A549 (cell line): Measurements from ENCODE around the gene NUP88. TPM values are rescaled to one million over a fixed set of nuclear protein-coding genes. Genes with fewer than 3 reads are reported as not detected.
"Not testable (repeated sequence)": the region's sequence is repeated elsewhere in the genome, so short reads cannot be mapped to it uniquely, and the experiment has no call there.

ENCODE experiments used
- ATAC-seq, 2 experiments: fragments of 200-7000 bp in 1 of 2; fragments of >200 bp in 1 of 2; cut with Nextera tagmentation in 1 of 2; cut with Tn5 transposase in 1 of 2; 3 replicates each; pipeline versions ENCODE4 v1.8.0 to v1.9.1; 2018 to 2020; ENCODE audit warnings: mild to moderate bottlenecking in 1 of 2, moderate library complexity in 1 of 2
- CTCF ChIA-PET: fragments of 300-600 bp; sonication (Branson Sonifier 250); formaldehyde crosslinking; extraction: SDS; loops from one replicate; lab custom pipeline; 2021; ENCODE audit warnings: antibody characterized with exemption, inconsistent platforms; lab: Yijun Ruan, JAX
- POLR2A ChIA-PET: fragments of 350-600 bp; formaldehyde crosslinking; extraction: SDS; loops from one replicate; lab custom pipeline; 2021; ENCODE audit warnings: antibody characterized with exemption, inconsistent platforms; lab: Yijun Ruan, JAX
- DNase-seq, 2 experiments: peaks; one replicate each; pipeline versions ENCODE4 v3.0.0 to v3.0.0-alpha.2; 2011 to 2016; ENCODE audit warnings: low read depth in 1 of 2, low spot score in 1 of 2
- FAIRE-seq: peaks from 2 replicates; lab custom pipeline; 2011; peaks lifted over from hg19 to GRCh38; lab: Jason Lieb, UNC
- H3K27ac ChIP-seq, 2 experiments: fragments of >200 bp; sonication (Bioruptor Twin); formaldehyde crosslinking; 3 replicates each; pipeline ENCODE4 v1.5.1; 2016 to 2017
- H3K4me1 ChIP-seq: fragments of >200 bp; sonication (Bioruptor Twin); formaldehyde crosslinking; 3 replicates; pipeline ENCODE4 v1.6.1; 2016
- H3K4me2 ChIP-seq: fragments of >200 bp; sonication (Bioruptor Twin); formaldehyde crosslinking; 3 replicates; pipeline ENCODE4 v1.6.1; 2016
- H3K4me3 ChIP-seq: fragments of >200 bp; sonication (Bioruptor Twin); formaldehyde crosslinking; 3 replicates; pipeline ENCODE4 v1.5.1; 2016
- H3K9me3 ChIP-seq: fragments of >200 bp; sonication (Bioruptor Twin); formaldehyde crosslinking; 3 replicates; pipeline ENCODE4 v1.6.1; 2016
- BHLHE40 ChIP-seq: IDR thresholded peaks from 2 replicates; pipeline ENCODE4 v1.6.1; 2012; ENCODE audit warnings: low read depth, low read length, inconsistent platforms
- CTCF ChIP-seq: fragments of >200 bp; sonication (Bioruptor Twin); formaldehyde crosslinking; IDR thresholded peaks from 3 replicates; pipeline ENCODE4 v1.5.1; 2016
- EHF ChIP-seq: fragments of 250-450 bp; sonication (Bioruptor Pico); IDR thresholded peaks from 2 replicates; pipeline ENCODE4 v1.5.0; 2020; ENCODE audit warnings: mild to moderate bottlenecking
- EHMT2 ChIP-seq: fragments of 200-600 bp; sonication (generic); IDR thresholded peaks from 2 replicates; pipeline ENCODE4 v1.6.1; 2016; ENCODE audit warnings: antibody characterized with exemption, low read depth, mild to moderate bottlenecking, moderate library complexity
- ELK1 ChIP-seq: fragments of 150-350 bp; IDR thresholded peaks from 2 replicates; pipeline ENCODE4 v1.6.1; 2014; ENCODE audit warnings: low read depth, mild to moderate bottlenecking, low read length
- ESRRA ChIP-seq: fragments of 150-350 bp; IDR thresholded peaks from 2 replicates; pipeline ENCODE4 v1.6.1; 2014; ENCODE audit warnings: mild to moderate bottlenecking, low read length, borderline replicate concordance
- HDAC2 ChIP-seq: fragments of 200-600 bp; sonication (generic); IDR thresholded peaks from 2 replicates; pipeline ENCODE4 v1.6.1; 2016
- HEYL ChIP-seq: fragments of 250-450 bp; sonication (Bioruptor Pico); IDR thresholded peaks from 2 replicates; pipeline ENCODE4 v1.8.0; 2021; ENCODE audit warnings: mild to moderate bottlenecking, moderate library complexity
- JUN ChIP-seq, 2 experiments: fragments of >200 bp; sonication (Bioruptor Twin); formaldehyde crosslinking; IDR thresholded peaks; 2 replicates in 1 of 2; 3 replicates in 1 of 2; pipeline ENCODE4 v1.6.1; 2016 to 2017
- KDM1A ChIP-seq: fragments of 200-600 bp; sonication (generic); IDR thresholded peaks from 2 replicates; pipeline ENCODE4 v1.6.1; 2016; ENCODE audit warnings: low read depth, mild to moderate bottlenecking
- MAFK ChIP-seq: fragments of 450-650 bp; IDR thresholded peaks from 2 replicates; pipeline ENCODE4 v1.6.1; 2014; ENCODE audit not compliant: partially characterized antibody
- NR3C1 ChIP-seq: fragments of >200 bp; sonication (Bioruptor Twin); formaldehyde crosslinking; IDR thresholded peaks from 3 replicates; pipeline ENCODE4 v1.6.1; 2017
- PBX3 ChIP-seq: IDR thresholded peaks from 2 replicates; pipeline ENCODE4 v1.6.1; 2012
- RAD21 ChIP-seq, 2 experiments: fragments of >200 bp in 1 of 2; sonication (Bioruptor Twin) in 1 of 2; formaldehyde crosslinking in 1 of 2; IDR thresholded peaks in 1 of 2; conservative IDR thresholded peaks in 1 of 2; 2 replicates in 1 of 2; 3 replicates in 1 of 2; pipeline ENCODE4 v1.6.1; 2012 to 2018; ENCODE audit warnings: inconsistent platforms in 1 of 2
- RCOR1 ChIP-seq: fragments of 150-350 bp; IDR thresholded peaks from 2 replicates; pipeline ENCODE4 v1.6.1; 2014; ENCODE audit warnings: antibody characterized with exemption, low read length, low read depth
- RFX5 ChIP-seq: fragments of 450-650 bp; IDR thresholded peaks from 2 replicates; pipeline ENCODE4 v1.7.1; 2014; ENCODE audit warnings: antibody characterized with exemption, mild to moderate bottlenecking, moderate library complexity
- SMC3 ChIP-seq: fragments of >200 bp; sonication (Bioruptor Twin); formaldehyde crosslinking; IDR thresholded peaks from 3 replicates; pipeline ENCODE4 v1.6.1; 2018; ENCODE audit warnings: inconsistent platforms
- WGBS: methylation state at CpG from one replicate; pipeline ENCODE4 v1.1.6; 2017; ENCODE audit errors: missing lambda C conversion rate; 5-methylcytosine and 5-hydroxymethylcytosine counted together
- polyA plus RNA-seq, 4 experiments: library from polyadenylated mRNA; depleted of rRNA in 3 of 4; stranded (reverse); fragments of >200 nt; fragmentation: RNase III in 1 of 4; extraction: RNeasy Plus Mini Kit Qiagen cat#74134 plus additional on column Dnase treatment in 1 of 4; gene quantifications; 2 replicates in 3 of 4; 3 replicates in 1 of 4; pipeline ENCODE4 v1.2.3, GENCODE V29; 2011 to 2017

Gene NUP88
- polyA plus RNA-seq, 2 of the 4 experiments (the other 2 are of a cell fraction) = 121 to 180 TPM

- FAIRE-seq = no peak
- Histone ChIP-seq H3K27ac (peak overlapping the region; percentile 1 to 67; a peak in 4 of 6 replicates), H3K4me2 (no peak overlapping the region), H3K4me1 (peaks cover 29% of the 10 kb centered on the region), H3K4me3 (no peak overlapping the region), H3K9me3 (no peaks in the 10 kb centered on the region)
- no peak for DNase-seq
- TF ChIP-seq RAD21 (conservative IDR thresholded peaks at IDR 0.05 in 1 of 2, IDR thresholded peaks at IDR 0.05 in 1 of 2) = no peak
- peak; percentile 6 for TF ChIP-seq MAFK
- no peak for TF ChIP-seq JUN (IDR thresholded peaks at IDR 0.05)
- TF ChIP-seq RFX5 = no peak
- no peak for TF ChIP-seq KDM1A
- no peak for TF ChIP-seq HDAC2
- CTCF ChIA-PET = interaction anchor here (0.7 to 10.9 kb wide), 3 partner anchors 8 to 44 kb away, joined by 3 to 178 read pairs (median 4); no protein-coding TSS in a partner anchor
- WGBS = 93% methylated on average over 2 of the region's 2 CpGs
- no peak for ATAC-seq
- POLR2A ChIA-PET = interaction anchor here (1.7 kb wide), 1 partner anchor 12 kb away, joined by 5 read pairs; no protein-coding TSS in a partner anchor
These were observed 15.5 kb upstream of the NUP88 start for GRCh38 chr17:5434984-5435383.

- Histone ChIP-seq H3K9me3 (no peaks in the 10 kb centered on the region), H3K27ac (no peak overlapping the region), H3K4me2 (no peak overlapping the region), H3K4me1 (peaks cover 17% of the 10 kb centered on the region), H3K4me3 (no peak overlapping the region)
- TF ChIP-seq JUN (IDR thresholded peaks at IDR 0.05) = peak; percentile 56 to 62; a peak in 1 of 5 replicates
- no peak for TF ChIP-seq HEYL (CRISPR knock-in tag)
- ATAC-seq = peak in 1 of 2 experiments; percentile 17; a peak in 1 of 6 replicates
- no peak for DNase-seq
- no peak for FAIRE-seq
- ChIA-PET CTCF (interaction anchor here (1.0 to 2.4 kb wide), 5 partner anchors 9 to 183 kb away, joined by 3 to 11 read pairs (median 7); no protein-coding TSS in a partner anchor), POLR2A (interaction anchor here (1.0 to 2.5 kb wide), 2 partner anchors 13 to 37 kb away, joined by 3 to 18 read pairs; partner anchors contain the start of genes NUP88 and RPAIN)
- WGBS = 83% methylated on average over 3 of the region's 3 CpGs
These were observed 12.6 kb upstream of the NUP88 start for GRCh38 chr17:5431949-5432556.

GRCh38 chr17:5431234-5431633, 11.8 kb upstream of the NUP88 start:
- not testable (repeated sequence) for H3K4me3 ChIP-seq, H3K4me2 ChIP-seq, H3K4me1 ChIP-seq, H3K9me3 ChIP-seq, H3K27ac ChIP-seq, FAIRE-seq
- CTCF ChIA-PET = interaction anchor here (1.4 to 9.3 kb wide), 2 partner anchors 8 to 9 kb away, joined by 5 to 178 read pairs; partner anchors contain the start of gene C1QBP
- ATAC-seq (peak in 1 of 2 experiments; percentile 58; a peak in 3 of 6 replicates), DNase-seq (peak in 1 of 2 experiments; percentile 30)
- 72% methylated on average over 5 of the region's 5 CpGs for WGBS
- TF ChIP-seq CTCF = 0 out of 3 replicates have a peak, but pooled peaks have one; percentile 15
- POLR2A ChIA-PET = interaction anchor here (2.5 kb wide), 1 partner anchor 12 kb away, joined by 18 read pairs; the partner anchor contains the start of genes NUP88 and RPAIN

- CTCF ChIA-PET = interaction anchor here (1.3 to 9.3 kb wide), 3 partner anchors 8 to 11 kb away, joined by 3 to 178 read pairs (median 5); partner anchors contain the start of genes C1QBP and NUP88
- Histone ChIP-seq H3K4me2 (no peak overlapping the region), H3K4me1 (peaks cover 5% of the 10 kb centered on the region; the same call in 1 of the 3 replicates), H3K27ac (no peak overlapping the region), H3K4me3 (no peak overlapping the region), H3K9me3 (no peaks in the 10 kb centered on the region)
- POLR2A ChIA-PET = interaction anchor here (2.5 kb wide), 1 partner anchor 11 kb away, joined by 18 read pairs; the partner anchor contains the start of genes NUP88 and RPAIN
- no peak for FAIRE-seq
- ATAC-seq = peak; percentile 11 to 20; a peak in 2 of 6 replicates
- DNase-seq = no peak
- 96% methylated on average over 3 of the region's 3 CpGs for WGBS
- no peak for TF ChIP-seq RFX5
- no peak for TF ChIP-seq SMC3
- TF ChIP-seq BHLHE40 = no peak
- TF ChIP-seq ESRRA = no peak
- TF ChIP-seq RAD21 (conservative IDR thresholded peaks at IDR 0.05 in 1 of 2, IDR thresholded peaks at IDR 0.05 in 1 of 2) = no peak
- no peak for TF ChIP-seq NR3C1
- no peak for TF ChIP-seq EHMT2
- no peak for TF ChIP-seq EHF (CRISPR knock-in tag)
- TF ChIP-seq HEYL (CRISPR knock-in tag) = no peak
- no peak for TF ChIP-seq RCOR1
- no peak for TF ChIP-seq ELK1
- no peak for TF ChIP-seq KDM1A
- TF ChIP-seq PBX3 = no peak
- no peak for TF ChIP-seq JUN (IDR thresholded peaks at IDR 0.05)
- no peak for TF ChIP-seq HDAC2
These were observed 11.0 kb upstream of the NUP88 start for GRCh38 chr17:5430413-5430999.
